ENCODE measurements around the gene UBN2. TPM values are rescaled to one million over a fixed set of nuclear protein-coding genes. Genes with fewer than 3 reads are reported as not detected.
"Not testable (repeated sequence)": the region's sequence is repeated elsewhere in the genome, so short reads cannot be mapped to it uniquely, and the experiment has no call there.

Gene UBN2
- total RNA-seq, 2 experiments from 2014 or later: 10.6 to 12.8 TPM

GRCh38 chr7:139292821-139293220 is 61.8 kb downstream of the UBN2 start:
- ChIA-PET CTCF (interaction anchor here (1.3 kb wide), 1 partner anchor 14 kb away, joined by 3 read pairs; no protein-coding TSS in a partner anchor), POLR2A (no interaction called here)

DNA sequence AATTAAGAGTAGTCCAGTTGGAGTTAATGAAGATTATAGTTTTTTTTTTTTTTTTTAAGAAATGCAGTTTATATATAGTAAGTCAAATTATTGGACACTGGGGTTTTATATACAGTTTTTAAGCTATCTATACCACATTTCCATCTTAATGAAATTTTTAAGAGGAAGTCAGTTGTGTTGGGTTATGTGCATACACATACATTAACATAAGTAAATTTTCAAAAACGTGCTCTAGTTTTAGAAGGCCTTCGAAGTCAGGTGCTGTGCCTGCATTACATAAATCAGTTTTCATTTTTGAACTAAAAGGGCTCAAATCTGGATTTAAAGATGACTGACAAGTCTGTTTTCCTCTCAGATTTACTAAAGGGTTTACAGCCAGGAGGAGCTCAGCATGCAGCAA is 62.5 kb downstream of the UBN2 start:
- POLR2A ChIA-PET: no interaction called here
- CTCF ChIA-PET: no interaction called here

DNA sequence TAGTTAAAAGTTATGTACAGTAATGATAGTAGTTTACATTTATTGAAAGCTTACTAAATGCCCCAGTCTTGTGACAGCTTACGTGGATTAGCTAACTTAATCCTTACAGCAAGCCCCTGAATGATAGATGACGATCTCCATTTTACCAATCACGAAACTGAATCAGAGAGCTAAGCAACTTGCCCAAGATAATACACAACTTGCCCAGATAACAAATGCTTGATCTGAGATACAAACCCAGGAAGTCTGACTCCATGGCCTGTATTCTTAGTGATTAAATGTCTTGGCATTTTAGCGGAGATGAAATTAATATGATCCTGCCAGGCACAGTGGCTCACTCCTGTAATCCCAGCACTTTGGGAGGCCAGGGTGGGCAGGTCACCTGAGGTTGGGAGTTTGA is 63.2 kb downstream of the UBN2 start:
- ChIA-PET CTCF (no interaction called here), POLR2A (no interaction called here)

DNA sequence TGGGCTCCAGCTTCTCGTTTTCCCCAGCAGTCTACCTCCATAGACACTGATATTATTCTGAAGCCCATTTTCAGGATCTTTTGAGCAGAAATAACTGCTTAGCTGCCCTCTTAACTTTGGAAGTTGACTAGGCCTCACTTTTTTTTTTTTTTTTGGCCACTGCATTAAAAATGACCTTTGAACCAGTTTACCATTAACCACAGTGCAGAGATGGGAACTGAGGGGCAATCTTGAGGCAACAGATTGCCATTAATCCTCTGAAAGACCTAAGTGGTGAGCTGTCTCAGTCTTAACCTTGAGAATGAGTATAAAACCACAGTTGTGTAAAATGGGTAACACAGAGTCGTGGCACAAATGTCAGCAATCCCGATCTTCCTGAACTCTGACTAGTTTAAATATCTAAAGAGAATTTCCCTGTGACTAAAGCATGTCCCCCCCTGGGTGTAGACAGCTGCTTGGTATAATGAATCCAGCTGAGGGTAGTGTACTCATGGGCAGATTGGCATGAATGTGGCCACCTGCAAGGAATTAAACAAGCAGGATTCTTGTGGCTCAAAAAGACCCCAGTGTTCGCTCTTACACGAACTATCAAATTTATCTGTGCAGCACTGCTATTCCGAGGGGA is 64.0 kb downstream of the UBN2 start:
- CTCF ChIA-PET: no interaction called here
- POLR2A ChIA-PET: no interaction called here

GRCh38 chr7:139297795-139298194 is 66.8 kb downstream of the UBN2 start:
- ChIA-PET CTCF (no interaction called here), POLR2A (no interaction called here)

GRCh38 chr7:139299296-139299695 is 68.3 kb downstream of the UBN2 start:
- CTCF ChIA-PET: no interaction called here
- POLR2A ChIA-PET: no interaction called here

DNA sequence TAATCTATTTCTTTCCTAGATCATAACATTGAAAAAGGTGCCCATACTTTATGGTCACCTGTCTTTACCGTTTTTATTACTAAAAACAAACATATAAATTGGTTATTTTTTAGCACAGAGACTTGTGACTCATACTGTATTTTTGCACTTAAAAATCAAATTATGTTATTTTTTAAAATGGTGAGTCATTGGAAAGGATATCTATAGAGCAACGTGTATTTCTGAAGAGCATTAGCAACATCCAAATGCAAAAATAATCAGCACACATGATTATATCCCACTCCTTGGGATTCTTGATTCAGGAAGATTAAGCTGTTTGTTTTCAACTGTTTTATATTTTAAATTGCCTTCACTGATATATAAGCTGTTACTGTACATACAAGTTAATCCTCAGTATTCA is 69.4 kb downstream of the UBN2 start:
- CTCF ChIA-PET: no interaction called here
- POLR2A ChIA-PET: no interaction called here

GRCh38 chr7:139304517-139304916 is 73.5 kb downstream of the UBN2 start:
- POLR2A ChIA-PET: no interaction called here
- CTCF ChIA-PET: no interaction called here

DNA sequence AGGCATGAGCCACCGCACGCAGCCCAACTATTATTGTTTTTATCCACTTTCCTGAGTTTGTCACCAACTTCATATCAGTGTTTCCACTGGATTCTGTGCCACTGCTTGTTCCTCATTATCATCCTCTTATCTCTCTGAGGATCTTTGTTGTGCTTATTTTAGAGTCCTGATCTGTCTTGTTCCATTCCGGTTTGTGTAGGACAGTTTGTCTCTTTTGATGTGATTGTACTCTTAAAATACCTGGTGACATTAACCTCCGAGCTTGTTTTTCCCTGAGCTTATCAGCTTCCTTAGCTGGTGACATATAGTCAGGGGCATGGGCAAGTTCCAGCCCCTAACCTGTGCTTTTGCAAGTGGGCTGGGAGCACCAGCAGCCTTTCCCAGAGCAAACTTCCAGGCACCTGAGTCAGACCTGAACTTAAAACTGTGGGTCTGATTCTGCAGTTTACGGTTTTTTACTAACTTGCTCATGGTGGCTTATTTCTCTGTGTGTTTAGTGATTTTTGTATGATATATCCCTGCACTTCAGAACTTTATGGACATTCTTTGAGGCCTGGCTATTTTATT is 87.0 kb downstream of the UBN2 start:
- POLR2A ChIA-PET: no interaction called here
- CTCF ChIA-PET: no interaction called here

GRCh38 chr7:139321071-139321745 is 90.2 kb downstream of the UBN2 start:
- CTCF ChIA-PET: no interaction called here

GRCh38 chr7:139324709-139325108 is 93.7 kb downstream of the UBN2 start:
- POLR2A ChIA-PET, CTCF ChIA-PET: not testable (repeated sequence)

More at GRCh38 chr7:139321071-139321745, 90.2 kb downstream of the UBN2 start:
- POLR2A ChIA-PET: no interaction called here

GRCh38 chr7:139328375-139328774 is 97.3 kb downstream of the UBN2 start:
- POLR2A ChIA-PET: no interaction called here
- CTCF ChIA-PET: no interaction called here

GRCh38 chr7:139329119-139329518 is 98.1 kb downstream of the UBN2 start:
- POLR2A ChIA-PET: no interaction called here

DNA sequence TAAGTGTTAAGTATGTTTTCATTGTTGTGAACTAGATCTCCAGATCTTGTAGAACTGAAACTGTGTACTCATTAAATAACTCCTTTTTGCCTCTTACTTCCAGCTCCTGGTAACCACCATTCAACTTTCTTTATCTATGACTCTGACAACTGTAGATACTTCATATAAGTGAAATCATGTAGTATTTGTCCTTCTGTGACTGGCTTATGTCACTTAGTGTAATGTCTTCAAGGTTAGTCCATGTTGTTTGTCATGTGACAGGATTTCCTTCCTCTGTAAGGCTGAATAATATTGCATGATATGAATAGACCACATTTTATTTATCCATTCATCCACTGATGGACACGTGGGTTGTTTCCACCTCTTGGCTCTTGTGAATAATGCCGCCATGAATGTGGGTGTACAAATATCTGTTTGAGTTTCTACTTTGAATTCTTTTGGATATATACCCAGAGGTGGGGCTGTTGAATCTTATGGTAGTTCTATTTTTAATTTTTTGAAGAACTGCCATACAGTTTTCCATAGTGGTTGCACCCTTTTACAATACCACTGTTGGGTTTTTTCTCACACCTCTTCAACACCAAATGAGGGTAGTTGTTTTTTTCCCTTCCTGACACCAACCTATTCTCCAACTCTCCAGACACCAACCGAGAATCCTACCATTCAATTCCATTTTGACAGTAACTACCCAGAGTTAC is 99.4 kb downstream of the UBN2 start:
- ChIA-PET POLR2A (no interaction called here), CTCF (interaction anchor here (0.6 to 0.9 kb wide), 2 partner anchors 10 to 94 kb away, joined by 3 read pairs; no protein-coding TSS in a partner anchor)

More at GRCh38 chr7:139329119-139329518, 98.1 kb downstream of the UBN2 start:
- CTCF ChIA-PET: no interaction called here

GRCh38 chr7:139332697-139333359 is 101.8 kb downstream of the UBN2 start:
- POLR2A ChIA-PET: no interaction called here
- CTCF ChIA-PET: interaction anchor here (0.6 to 0.7 kb wide), 2 partner anchors 67 to 204 kb away, joined by 3 read pairs; no protein-coding TSS in a partner anchor

DNA sequence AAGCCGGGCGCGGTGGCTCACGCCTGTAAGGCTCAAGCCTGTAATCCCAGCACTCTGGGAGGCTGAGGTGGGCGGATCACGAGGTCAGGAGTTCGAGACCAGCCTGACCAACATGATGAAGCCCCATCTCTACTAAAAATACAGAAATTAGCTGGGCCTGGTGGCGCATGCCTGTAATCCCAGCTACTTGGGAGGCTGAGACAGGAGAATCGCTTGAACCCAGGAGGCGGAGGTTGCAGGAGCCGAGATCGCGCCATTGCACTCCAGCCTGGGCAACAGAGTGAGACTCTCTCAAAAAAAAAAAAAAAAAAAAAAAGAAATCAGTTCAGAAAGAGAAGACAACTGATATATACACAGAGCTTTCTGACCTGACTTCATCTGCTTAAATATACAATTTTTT is 102.4 kb downstream of the UBN2 start:
- POLR2A ChIA-PET: not testable (repeated sequence)
- CTCF ChIA-PET: interaction anchor here (0.6 to 0.7 kb wide), 3 partner anchors 18 to 205 kb away, joined by 3 read pairs; no protein-coding TSS in a partner anchor

DNA sequence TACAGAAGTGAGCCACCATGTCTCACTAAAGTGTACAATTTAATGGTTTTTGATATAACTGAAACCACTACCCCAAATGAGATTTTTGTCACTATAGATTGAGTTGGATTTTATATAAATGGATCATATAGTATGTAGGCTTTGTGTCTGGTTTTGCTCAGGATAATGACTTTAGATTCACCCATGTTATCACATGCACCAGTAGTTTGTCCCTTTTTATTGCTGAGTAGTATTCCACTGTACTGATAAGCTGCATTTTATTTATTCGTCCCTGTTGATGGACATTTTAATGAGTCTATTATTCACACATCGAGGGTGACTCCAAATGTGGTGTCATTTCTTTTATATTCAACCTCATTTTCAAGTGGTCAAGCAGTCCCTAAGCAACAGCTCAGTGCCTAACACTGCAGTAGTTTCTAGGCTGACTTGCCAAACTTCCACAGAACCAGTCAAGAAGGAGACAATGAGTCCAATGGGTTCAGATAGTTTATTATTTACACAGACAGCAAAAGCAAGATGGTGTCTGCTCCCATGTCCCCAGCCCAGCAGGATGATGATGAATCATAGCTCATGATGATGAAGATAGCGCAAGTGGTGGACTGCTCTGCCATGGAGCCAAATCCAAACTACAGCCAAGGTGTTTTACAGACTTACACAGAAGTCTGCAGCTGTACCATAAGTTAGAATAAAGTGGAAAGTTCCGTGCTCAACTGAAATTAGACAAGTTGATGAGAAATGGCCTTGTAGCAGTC is 103.5 kb downstream of the UBN2 start:
- CTCF ChIA-PET: no interaction called here
- POLR2A ChIA-PET: no interaction called here

- POLR2A ChIA-PET: interaction anchor here (0.5 kb wide), 1 partner anchor 235 kb away, joined by 12 read pairs; no protein-coding TSS in a partner anchor
Measured at GRCh38 chr7:139339025-139339424, 108.0 kb downstream of the UBN2 start.

GRCh38 chr7:139339698-139340036 is 108.6 kb downstream of the UBN2 start:
- POLR2A ChIA-PET: interaction anchor here (1.6 kb wide), 1 partner anchor 20 kb away, joined by 15 read pairs; the partner anchor contains the start of gene LUC7L2
- CTCF ChIA-PET: interaction anchor here (0.9 to 1.7 kb wide), 5 partner anchors 10 to 265 kb away, joined by 3 to 6 read pairs (median 3); partner anchors contain the start of gene LUC7L2

More at GRCh38 chr7:139339025-139339424, 108.0 kb downstream of the UBN2 start:
- CTCF ChIA-PET: no interaction called here

Data from activated CD8-positive, alpha-beta memory T cell treated with anti-CD3 and anti-CD28 coated beads for 36 hours (primary cell).